ENCODE results near the gene CLASP1. TPM values are rescaled to one million over a fixed set of nuclear protein-coding genes. Genes with fewer than 3 reads are reported as not detected.

CLASP1 gene
- total and polyA plus RNA-seq, 2 donors (not counting 3 experiments of a cell fraction or from before 2014, with no cell fraction given) = 10.0 to 57.9 TPM

DNA sequence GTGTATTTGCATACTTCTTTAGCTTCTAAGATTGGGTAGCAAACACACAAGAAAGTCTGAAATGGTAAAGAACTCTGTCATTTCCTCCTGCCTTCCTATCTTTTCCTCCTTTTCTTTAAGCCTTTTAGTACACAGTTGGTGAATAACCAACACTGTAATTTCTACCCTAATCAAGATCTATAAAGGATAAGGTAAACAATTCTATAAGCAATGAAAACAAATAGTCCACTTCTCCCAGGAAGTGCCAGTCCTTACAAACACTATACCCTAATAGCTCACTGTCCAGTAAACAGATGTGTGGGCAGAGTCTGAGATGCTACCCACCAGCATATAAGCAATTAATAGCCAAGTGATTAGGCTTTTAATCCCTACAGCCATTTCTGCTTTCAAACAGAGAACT is 283.2 kb downstream of the CLASP1 start:
- Histone ChIP-seq H3K27ac (ENCODE audit: insufficient read depth, low read depth, low read length) (no peak overlapping the region), H3K79me2 (ENCODE audit: control insufficient read depth, insufficient read depth, low read length) (no peaks in the 10 kb centered on the region), H3K9me1 (replicated peaks; ENCODE audit: control insufficient read depth, extremely low read depth, insufficient read depth, low read length) (no peaks in the 10 kb centered on the region), H3K4me3 (replicated peaks in 1 of 3; ENCODE audit: insufficient read depth in 1 of 3, low read depth in 1 of 3, low read length in 3 of 3) (no peak overlapping the region), H3K36me3 (ENCODE audit: control insufficient read depth in 2 of 2, extremely low read depth in 1 of 2, insufficient read depth in 2 of 2, low read length in 2 of 2) (peaks cover 7 to 17% of the 10 kb centered on the region in 2 experiments), H3K4me2 (ENCODE audit: insufficient read depth, low read length) (peak overlapping the region; percentile 55), H4K20me1 (replicated peaks; ENCODE audit: control insufficient read depth, extremely low read depth, insufficient read depth, low read length) (no peaks in the 10 kb centered on the region), H3K9ac (replicated peaks; ENCODE audit: extremely low read depth, insufficient read depth, low read length) (no peak overlapping the region), H3K4me1 (ENCODE audit: control insufficient read depth, extremely low read depth, insufficient read depth, low read length) (peaks cover 24% of the 10 kb centered on the region), H2AFZ (ENCODE audit: low read depth, low read length) (no peak overlapping the region), H3K27me3 (ENCODE audit: control insufficient read depth in 2 of 2, insufficient read depth in 2 of 2, low read length in 2 of 2) (no peaks in the 10 kb centered on the region), H3K9me3 (replicated peaks; ENCODE audit: control insufficient read depth, insufficient read depth, low read length) (no peaks in the 10 kb centered on the region)
- POLR2A ChIA-PET = interaction anchor here (0.6 kb wide), 1 partner anchor 13 kb away, joined by 6 read pairs; no protein-coding TSS in a partner anchor
- TF ChIP-seq MYC (IDR thresholded peaks at IDR 0.05; ENCODE audit: low read depth, low read length) (no peak), GATA2 (IDR thresholded peaks at IDR 0.05; ENCODE audit: insufficient read depth, insufficient read length, low read depth, low read length) (peak; percentile 50), MAX (IDR thresholded peaks at IDR 0.05; ENCODE audit: insufficient read depth, insufficient read length) (no peak), JUN (IDR thresholded peaks at IDR 0.05; ENCODE audit: borderline replicate concordance, insufficient read depth, insufficient read length, low read depth) (no peak)
- TF ChIP-seq, protein P1, sequence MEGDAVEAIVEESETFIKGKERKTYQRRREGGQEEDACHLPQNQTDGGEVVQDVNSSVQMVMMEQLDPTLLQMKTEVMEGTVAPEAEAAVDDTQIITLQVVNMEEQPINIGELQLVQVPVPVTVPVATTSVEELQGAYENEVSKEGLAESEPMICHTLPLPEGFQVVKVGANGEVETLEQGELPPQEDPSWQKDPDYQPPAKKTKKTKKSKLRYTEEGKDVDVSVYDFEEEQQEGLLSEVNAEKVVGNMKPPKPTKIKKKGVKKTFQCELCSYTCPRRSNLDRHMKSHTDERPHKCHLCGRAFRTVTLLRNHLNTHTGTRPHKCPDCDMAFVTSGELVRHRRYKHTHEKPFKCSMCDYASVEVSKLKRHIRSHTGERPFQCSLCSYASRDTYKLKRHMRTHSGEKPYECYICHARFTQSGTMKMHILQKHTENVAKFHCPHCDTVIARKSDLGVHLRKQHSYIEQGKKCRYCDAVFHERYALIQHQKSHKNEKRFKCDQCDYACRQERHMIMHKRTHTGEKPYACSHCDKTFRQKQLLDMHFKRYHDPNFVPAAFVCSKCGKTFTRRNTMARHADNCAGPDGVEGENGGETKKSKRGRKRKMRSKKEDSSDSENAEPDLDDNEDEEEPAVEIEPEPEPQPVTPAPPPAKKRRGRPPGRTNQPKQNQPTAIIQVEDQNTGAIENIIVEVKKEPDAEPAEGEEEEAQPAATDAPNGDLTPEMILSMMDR (IDR thresholded peaks at IDR 0.05; ENCODE audit: extremely low read depth in 1 of 2, insufficient read depth in 1 of 2, low read depth in 1 of 2, low read length in 2 of 2) = no peak
- FAIRE-seq = peak; percentile 85
- BruUV-seq (replicated peaks) = no TSS peak
- CTCF ChIA-PET = interaction anchor here (1.0 to 2.5 kb wide), 4 partner anchors 10 to 36 kb away, joined by 3 to 16 read pairs (median 4); no protein-coding TSS in a partner anchor
- dilution Hi-C loops (cut with MboI; ENCODE audit: extremely low pct_ligation_motif_present, low sequenced_read_pairs) = no loop called here
- intact Hi-C loops (cut with micrococcal nuclease) = no loop called here
- DNase-seq (ENCODE audit: low read depth, low spot score) = peak; percentile 15

DNA sequence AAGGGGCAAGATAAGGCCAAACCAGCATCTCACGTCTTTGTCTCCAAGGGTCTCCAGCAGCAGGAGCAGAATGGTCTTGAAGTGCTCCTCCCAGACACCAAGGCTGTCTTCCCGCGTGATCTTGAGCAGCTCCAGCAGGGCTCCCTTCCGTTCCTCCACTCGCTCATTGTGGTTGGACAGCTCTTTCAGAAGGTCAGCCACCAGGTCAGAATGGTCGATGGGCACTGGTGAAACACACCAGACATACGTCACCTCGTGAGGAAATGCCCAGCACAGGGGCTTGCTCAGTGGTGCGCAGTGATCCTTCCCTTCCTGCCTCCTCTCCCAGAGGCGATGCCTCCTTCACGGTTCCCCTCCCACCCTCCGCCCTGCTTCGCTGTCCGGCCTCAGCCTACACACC is 284.2 kb downstream of the CLASP1 start:
- TF ChIP-seq, protein P1 (IDR thresholded peaks at IDR 0.05; ENCODE audit: extremely low read depth in 1 of 2, insufficient read depth in 1 of 2, low read depth in 1 of 2, low read length in 2 of 2) = no peak
- no peak for TF ChIP-seq POLR2A (IDR thresholded peaks at IDR 0.05; ENCODE audit: low read depth, low read length)
- no peak for TF ChIP-seq GATA2 (IDR thresholded peaks at IDR 0.05; ENCODE audit: insufficient read depth, insufficient read length, low read depth, low read length)
- TF ChIP-seq FOS (IDR thresholded peaks at IDR 0.05; ENCODE audit: borderline replicate concordance, insufficient read depth, low read length) = no peak
- no peak for TF ChIP-seq MAX (IDR thresholded peaks at IDR 0.05; ENCODE audit: insufficient read depth, insufficient read length)
- TF ChIP-seq POLR2AphosphoS5 (IDR thresholded peaks at IDR 0.05; ENCODE audit: insufficient read depth, low read depth, low read length) = no peak
- TF ChIP-seq EZH2 (IDR thresholded peaks at IDR 0.05; ENCODE audit: borderline replicate concordance, low read depth, low read length, severe bottlenecking) = no peak
- no peak for TF ChIP-seq JUN (IDR thresholded peaks at IDR 0.05; ENCODE audit: borderline replicate concordance, insufficient read depth, insufficient read length, low read depth)
- no peak for TF ChIP-seq MYC (IDR thresholded peaks at IDR 0.05; ENCODE audit: low read depth, low read length)
- Histone ChIP-seq H2AFZ (ENCODE audit: low read depth, low read length) (no peak overlapping the region), H3K79me2 (ENCODE audit: control insufficient read depth, insufficient read depth, low read length) (no peaks in the 10 kb centered on the region), H3K9me1 (replicated peaks; ENCODE audit: control insufficient read depth, extremely low read depth, insufficient read depth, low read length) (no peaks in the 10 kb centered on the region), H3K4me2 (ENCODE audit: insufficient read depth, low read length) (no peak overlapping the region), H3K27me3 (ENCODE audit: control insufficient read depth in 2 of 2, insufficient read depth in 2 of 2, low read length in 2 of 2) (no peaks in the 10 kb centered on the region), H3K9ac (replicated peaks; ENCODE audit: extremely low read depth, insufficient read depth, low read length) (no peak overlapping the region), H3K27ac (ENCODE audit: insufficient read depth, low read depth, low read length) (no peak overlapping the region), H3K9me3 (replicated peaks; ENCODE audit: control insufficient read depth, insufficient read depth, low read length) (no peaks in the 10 kb centered on the region), H3K4me3 (replicated peaks in 1 of 3; ENCODE audit: insufficient read depth in 1 of 3, low read depth in 1 of 3, low read length in 3 of 3) (no peak overlapping the region), H3K4me1 (ENCODE audit: control insufficient read depth, extremely low read depth, insufficient read depth, low read length) (peaks cover 34% of the 10 kb centered on the region), H4K20me1 (replicated peaks; ENCODE audit: control insufficient read depth, extremely low read depth, insufficient read depth, low read length) (no peaks in the 10 kb centered on the region), H3K36me3 (ENCODE audit: control insufficient read depth in 2 of 2, extremely low read depth in 1 of 2, insufficient read depth in 2 of 2, low read length in 2 of 2) (peaks cover 7 to 17% of the 10 kb centered on the region in 2 experiments)
- DNase-seq (ENCODE audit: low read depth, low spot score) = no peak
- FAIRE-seq = no peak
- intact Hi-C loops (cut with micrococcal nuclease) (no loop called here), dilution Hi-C loops (cut with MboI; ENCODE audit: extremely low pct_ligation_motif_present, low sequenced_read_pairs) (no loop called here)
- no TSS peak for BruUV-seq (replicated peaks)
- CTCF ChIA-PET = interaction anchor here (0.7 kb wide), 1 partner anchor 9 kb away, joined by 3 read pairs; no protein-coding TSS in a partner anchor
- POLR2A ChIA-PET = no interaction called here

Measured in endothelial cell of umbilical vein (primary cell).